ENCODE results near the gene GRAP2. TPM values are rescaled to one million over a fixed set of nuclear protein-coding genes. Genes with fewer than 3 reads are reported as not detected.

GRAP2 gene
- total RNA-seq, 6 donors from 2014 or later = 3.2 to 22.0 (median 7.2) TPM

DNA sequence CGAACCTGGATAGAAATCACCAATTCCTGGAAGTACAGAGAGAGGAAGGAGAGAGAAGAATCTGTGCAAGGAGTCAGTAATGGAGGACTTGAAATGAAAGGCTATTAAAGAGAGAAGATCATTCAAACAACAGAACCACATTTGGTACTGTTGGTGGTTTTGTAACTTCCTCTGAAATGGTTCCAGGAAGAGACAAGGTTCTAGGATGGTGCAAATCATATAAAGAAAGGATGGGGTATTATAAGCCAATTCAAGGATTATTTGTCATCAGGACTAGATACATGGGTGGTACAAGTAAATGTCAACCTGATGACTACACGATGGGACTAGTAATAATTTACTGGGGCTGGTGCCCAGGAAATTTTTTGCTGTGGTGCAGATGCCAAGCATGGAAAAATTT, 30.4 kb downstream of the GRAP2 start:
- no peak for DNase-seq
- no peak for ATAC-seq (ENCODE audit: low FRiP score in 2 of 2)
- no peaks in the 10 kb centered on the region for H3K9me3 ChIP-seq
- H3K36me3 ChIP-seq = no peaks in the 10 kb centered on the region
- peaks cover 0 to 5% (median 0%) of the 10 kb centered on the region in 4 donors for H3K27me3 ChIP-seq
- peaks cover 0 to 6% (median 2%) of the 10 kb centered on the region in 4 donors for H3K4me1 ChIP-seq
- 69 to 77% methylated on average over 2 of the region's 2 CpGs for WGBS, 2 donors
- H3K27ac ChIP-seq = no peak overlapping the region
- TF ChIP-seq, protein P1, sequence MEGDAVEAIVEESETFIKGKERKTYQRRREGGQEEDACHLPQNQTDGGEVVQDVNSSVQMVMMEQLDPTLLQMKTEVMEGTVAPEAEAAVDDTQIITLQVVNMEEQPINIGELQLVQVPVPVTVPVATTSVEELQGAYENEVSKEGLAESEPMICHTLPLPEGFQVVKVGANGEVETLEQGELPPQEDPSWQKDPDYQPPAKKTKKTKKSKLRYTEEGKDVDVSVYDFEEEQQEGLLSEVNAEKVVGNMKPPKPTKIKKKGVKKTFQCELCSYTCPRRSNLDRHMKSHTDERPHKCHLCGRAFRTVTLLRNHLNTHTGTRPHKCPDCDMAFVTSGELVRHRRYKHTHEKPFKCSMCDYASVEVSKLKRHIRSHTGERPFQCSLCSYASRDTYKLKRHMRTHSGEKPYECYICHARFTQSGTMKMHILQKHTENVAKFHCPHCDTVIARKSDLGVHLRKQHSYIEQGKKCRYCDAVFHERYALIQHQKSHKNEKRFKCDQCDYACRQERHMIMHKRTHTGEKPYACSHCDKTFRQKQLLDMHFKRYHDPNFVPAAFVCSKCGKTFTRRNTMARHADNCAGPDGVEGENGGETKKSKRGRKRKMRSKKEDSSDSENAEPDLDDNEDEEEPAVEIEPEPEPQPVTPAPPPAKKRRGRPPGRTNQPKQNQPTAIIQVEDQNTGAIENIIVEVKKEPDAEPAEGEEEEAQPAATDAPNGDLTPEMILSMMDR (IDR thresholded peaks at IDR 0.05) = no peak
- TF ChIP-seq POLR2AphosphoS5 (IDR thresholded peaks at IDR 0.05) (no peak), POLR2A (IDR thresholded peaks at IDR 0.05) (no peak), EP300 (IDR thresholded peaks at IDR 0.05) (no peak)
- H3K4me3 ChIP-seq = no peak overlapping the region

GRCh38 chr22:39932166-39932565, 31.3 kb downstream of the GRAP2 start:
- Histone ChIP-seq H3K36me3 (no peaks in the 10 kb centered on the region), H3K4me3 (no peak overlapping the region), H3K27ac (no peak overlapping the region), H3K27me3 (peaks cover 0 to 3% (median 0%) of the 10 kb centered on the region in 4 donors), H3K9me3 (no peaks in the 10 kb centered on the region), H3K4me1 (peaks cover 0 to 4% (median 0%) of the 10 kb centered on the region in 4 donors)
- ATAC-seq (ENCODE audit: low FRiP score in 2 of 2) (no peak), DNase-seq (no peak)
- TF ChIP-seq EP300 (IDR thresholded peaks at IDR 0.05) = no peak
- TF ChIP-seq POLR2A (IDR thresholded peaks at IDR 0.05) = no peak
- TF ChIP-seq, protein P1 (IDR thresholded peaks at IDR 0.05) = no peak
- TF ChIP-seq POLR2AphosphoS5 (IDR thresholded peaks at IDR 0.05) = no peak
- WGBS, 2 donors = 42 to 61% methylated on average over 2 of the region's 2 CpGs

DNA sequence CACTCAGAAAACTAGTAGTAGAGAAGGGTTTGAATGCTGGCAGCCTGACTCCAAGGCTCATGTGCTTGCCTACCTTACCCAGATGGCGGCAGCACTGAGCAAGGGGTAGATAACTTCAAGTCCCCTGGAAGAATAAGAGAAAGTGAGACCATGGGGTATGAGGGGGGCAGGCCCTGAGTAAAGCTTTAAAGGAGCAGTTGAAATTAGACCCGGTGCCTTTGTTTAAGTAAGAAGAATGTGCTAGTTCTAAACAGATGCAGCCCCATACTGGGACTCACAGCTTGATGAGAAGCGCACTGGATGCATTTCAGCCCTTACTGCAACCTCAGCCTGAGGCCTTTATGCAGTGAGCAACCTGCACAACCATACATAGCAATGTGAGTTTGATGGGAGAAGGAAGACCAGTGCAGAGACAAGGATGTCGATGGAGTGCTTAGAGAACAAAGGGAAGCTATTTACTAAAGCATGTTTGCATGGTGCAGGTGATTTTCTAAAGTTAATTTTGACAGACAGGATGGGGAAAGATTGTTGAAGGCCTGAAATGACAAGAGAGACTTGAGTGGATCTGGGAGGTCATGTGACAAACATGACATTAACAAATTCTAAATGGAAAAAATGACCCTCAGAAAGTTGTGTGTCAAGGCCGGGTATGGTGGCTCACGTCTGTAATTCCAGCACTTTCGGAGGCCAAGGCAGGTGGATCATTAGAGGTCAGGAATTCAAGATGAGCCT, 32.2 kb downstream of the GRAP2 start:
- 66 to 70% methylated on average over 7 of the region's 7 CpGs for WGBS, 2 donors
- TF ChIP-seq POLR2A (IDR thresholded peaks at IDR 0.05) = no peak
- TF ChIP-seq EP300 (IDR thresholded peaks at IDR 0.05) = no peak
- TF ChIP-seq, protein P1 (IDR thresholded peaks at IDR 0.05) = peak; percentile 9 to 49 (median 42)
- TF ChIP-seq POLR2AphosphoS5 (IDR thresholded peaks at IDR 0.05) = no peak
- peaks cover 0 to 4% (median 0%) of the 10 kb centered on the region in 4 donors for H3K4me1 ChIP-seq
- DNase-seq = peak in 1 of 2 donors; percentile 39
- peaks cover 0 to 3% (median 0%) of the 10 kb centered on the region in 4 donors for H3K27me3 ChIP-seq
- peak in 1 of 2 donors; percentile 30 for ATAC-seq (ENCODE audit: low FRiP score in 2 of 2)
- H3K4me3 ChIP-seq = no peak overlapping the region
- no peak overlapping the region for H3K27ac ChIP-seq
- H3K9me3 ChIP-seq = no peaks in the 10 kb centered on the region
- no peaks in the 10 kb centered on the region for H3K36me3 ChIP-seq

- no peak overlapping the region for H3K27ac ChIP-seq
- TF ChIP-seq, protein P1 (IDR thresholded peaks at IDR 0.05) = no peak
- TF ChIP-seq POLR2AphosphoS5 (IDR thresholded peaks at IDR 0.05) (no peak), EP300 (IDR thresholded peaks at IDR 0.05) (no peak), POLR2A (IDR thresholded peaks at IDR 0.05) (no peak)
- no peak for ATAC-seq (ENCODE audit: low FRiP score in 2 of 2)
- H3K27me3 ChIP-seq = peaks cover 0 to 3% (median 0%) of the 10 kb centered on the region in 4 donors
- H3K4me1 ChIP-seq = peaks cover 0 to 4% (median 0%) of the 10 kb centered on the region in 4 donors
- no peak for DNase-seq
- H3K9me3 ChIP-seq = no peaks in the 10 kb centered on the region
- 64 to 81% methylated on average over 8 of the region's 8 CpGs for WGBS, 2 donors
- H3K36me3 ChIP-seq = no peaks in the 10 kb centered on the region
- H3K4me3 ChIP-seq = no peak overlapping the region
Measured at GRCh38 chr22:39933741-39934140, 32.9 kb downstream of the GRAP2 start.
